Measurements from ENCODE around the gene MLH3.

The MLH3 gene

DNA sequence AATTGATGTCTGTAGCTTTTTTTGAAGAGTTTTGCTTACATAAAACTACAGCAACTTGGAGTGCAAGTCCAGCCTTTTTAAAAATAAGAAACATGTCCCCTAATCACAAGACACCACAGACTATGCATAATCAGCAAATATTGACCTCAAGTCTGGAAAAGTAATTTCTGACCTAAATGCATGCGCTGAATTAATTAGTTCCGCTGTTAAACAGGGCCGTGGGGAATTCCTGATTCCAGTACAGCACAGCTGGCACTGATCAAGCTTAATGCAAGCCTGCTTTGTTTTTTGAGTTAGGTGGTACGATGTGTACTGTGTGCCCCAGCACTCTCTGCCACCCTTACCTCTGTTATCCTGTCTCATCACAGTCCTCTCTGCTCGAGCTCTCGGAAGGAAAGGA lies 9.2 kb downstream of the MLH3 start:
- no peak overlapping the region for H3K9ac ChIP-seq (ENCODE audit: low read depth, low read length)
- peaks cover 29% of the 10 kb centered on the region; the same call in 1 of the 2 replicates for H3K4me1 ChIP-seq (ENCODE audit: insufficient read depth, low read length)
- peaks cover 5% of the 10 kb centered on the region; the same call in 1 of the 2 replicates for H4K20me1 ChIP-seq (ENCODE audit: insufficient read depth, low read length)
- H3K4me2 ChIP-seq (ENCODE audit: insufficient read depth, low read length), result no peak overlapping the region
- H3K27ac ChIP-seq (ENCODE audit: low read length), result no peak overlapping the region
- H3K27me3 ChIP-seq (ENCODE audit: insufficient read depth, low read length, poor library complexity), result no peaks in the 10 kb centered on the region
- H3K79me2 ChIP-seq (ENCODE audit: insufficient read depth, low read length), result peaks cover 39% of the 10 kb centered on the region
- H2AFZ ChIP-seq (ENCODE audit: low read depth, low read length), result no peak overlapping the region
- no peak overlapping the region for H3K4me3 ChIP-seq (ENCODE audit: low read depth in 1 of 2, low read length in 2 of 2)
- no peak for ATAC-seq (ENCODE audit: insufficient read depth, low read depth)
- no peaks in the 10 kb centered on the region for H3K9me3 ChIP-seq (ENCODE audit: insufficient read depth, low read length, severe bottlenecking)
- DNase-seq, result no peak
- H3K36me3 ChIP-seq (ENCODE audit: insufficient read depth, low read length), result peaks cover 46% of the 10 kb centered on the region
- TF ChIP-seq EZH2 (IDR thresholded peaks at IDR 0.05; ENCODE audit: borderline replicate concordance, low read depth, low read length, severe bottlenecking), result no peak
- TF ChIP-seq CTCF (IDR thresholded peaks at IDR 0.05; ENCODE audit: borderline replicate concordance, extremely low read depth, low read length, poor library complexity, severe bottlenecking), result no peak

- no peaks in the 10 kb centered on the region for H3K27me3 ChIP-seq (ENCODE audit: insufficient read depth, low read length, poor library complexity)
- H3K4me1 ChIP-seq (ENCODE audit: insufficient read depth, low read length), result peaks cover 24% of the 10 kb centered on the region; the same call in 1 of the 2 replicates
- H2AFZ ChIP-seq (ENCODE audit: low read depth, low read length), result no peak overlapping the region
- H3K4me3 ChIP-seq (ENCODE audit: low read depth in 1 of 2, low read length in 2 of 2), result no peak overlapping the region
- H3K79me2 ChIP-seq (ENCODE audit: insufficient read depth, low read length), result peaks cover 35% of the 10 kb centered on the region
- no peak overlapping the region for H3K9ac ChIP-seq (ENCODE audit: low read depth, low read length)
- DNase-seq (no peak), ATAC-seq (ENCODE audit: insufficient read depth, low read depth) (no peak)
- no peak for TF ChIP-seq EZH2 (IDR thresholded peaks at IDR 0.05; ENCODE audit: borderline replicate concordance, low read depth, low read length, severe bottlenecking)
- TF ChIP-seq CTCF (IDR thresholded peaks at IDR 0.05; ENCODE audit: borderline replicate concordance, extremely low read depth, low read length, poor library complexity, severe bottlenecking), result no peak
- peaks cover 50% of the 10 kb centered on the region for H3K36me3 ChIP-seq (ENCODE audit: insufficient read depth, low read length)
- H3K9me3 ChIP-seq (ENCODE audit: insufficient read depth, low read length, severe bottlenecking), result no peaks in the 10 kb centered on the region
- no peak overlapping the region for H3K4me2 ChIP-seq (ENCODE audit: insufficient read depth, low read length)
- no peak overlapping the region for H3K27ac ChIP-seq (ENCODE audit: low read length)
- peaks cover 5% of the 10 kb centered on the region; the same call in 1 of the 2 replicates for H4K20me1 ChIP-seq (ENCODE audit: insufficient read depth, low read length)
Observed at GRCh38 chr14:75041613-75042012, 9.7 kb downstream of the MLH3 start.

DNA sequence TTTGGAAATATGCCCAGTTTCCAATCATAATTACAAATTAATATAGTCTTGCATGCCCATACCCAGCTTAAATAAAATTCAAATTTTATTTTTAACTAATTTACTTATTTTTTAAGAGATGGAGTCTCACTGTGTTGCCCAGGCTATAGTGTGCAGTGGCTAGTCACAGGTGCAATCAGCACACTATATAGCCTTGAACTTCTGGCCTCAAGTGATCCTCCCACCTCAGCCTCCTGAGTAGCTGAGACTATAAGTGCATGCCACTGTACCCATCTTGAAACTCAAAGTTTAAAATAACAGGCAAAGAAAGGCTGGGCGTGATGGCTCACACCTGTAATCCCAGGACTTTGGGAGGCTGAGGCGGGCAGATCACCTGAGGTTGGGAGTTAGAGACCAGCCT lies 10.3 kb downstream of the MLH3 start:
- Histone ChIP-seq H4K20me1 (ENCODE audit: insufficient read depth, low read length) (peaks cover 5% of the 10 kb centered on the region; the same call in 1 of the 2 replicates), H3K4me1 (ENCODE audit: insufficient read depth, low read length) (peaks cover 18% of the 10 kb centered on the region; the same call in 1 of the 2 replicates), H3K27ac (ENCODE audit: low read length) (no peak overlapping the region), H3K36me3 (ENCODE audit: insufficient read depth, low read length) (peaks cover 52% of the 10 kb centered on the region), H3K79me2 (ENCODE audit: insufficient read depth, low read length) (peaks cover 29% of the 10 kb centered on the region), H3K4me2 (ENCODE audit: insufficient read depth, low read length) (no peak overlapping the region), H3K27me3 (ENCODE audit: insufficient read depth, low read length, poor library complexity) (no peaks in the 10 kb centered on the region), H2AFZ (ENCODE audit: low read depth, low read length) (no peak overlapping the region), H3K4me3 (ENCODE audit: low read depth in 1 of 2, low read length in 2 of 2) (no peak overlapping the region), H3K9ac (ENCODE audit: low read depth, low read length) (no peak overlapping the region), H3K9me3 (ENCODE audit: insufficient read depth, low read length, severe bottlenecking) (no peaks in the 10 kb centered on the region)
- ATAC-seq (ENCODE audit: insufficient read depth, low read depth) (no peak), DNase-seq (no peak)
- TF ChIP-seq CTCF (IDR thresholded peaks at IDR 0.05; ENCODE audit: borderline replicate concordance, extremely low read depth, low read length, poor library complexity, severe bottlenecking) (no peak), EZH2 (IDR thresholded peaks at IDR 0.05; ENCODE audit: borderline replicate concordance, low read depth, low read length, severe bottlenecking) (no peak)
